HG03045 (cell line): ENCODE measurements around the gene ALOX15.
"Not testable (repeated sequence)": the region's sequence is repeated elsewhere in the genome, so short reads cannot be mapped to it uniquely, and the experiment has no call there.

Experiments
- ATAC-seq: cut with Tn5 transposase; IDR thresholded peaks from one replicate; pipeline ENCODE4 v1.9.1; 2021; ENCODE audit warnings: mild to moderate bottlenecking, moderate library complexity; ENCODE audit not compliant: unreplicated experiment

The ALOX15 gene

GRCh38 chr17:4655933-4656332 is 14.5 kb upstream of the ALOX15 start:
- ATAC-seq, result not testable (repeated sequence)

- no peak for ATAC-seq
Measured at GRCh38 chr17:4652997-4653396, 11.5 kb upstream of the ALOX15 start.

DNA sequence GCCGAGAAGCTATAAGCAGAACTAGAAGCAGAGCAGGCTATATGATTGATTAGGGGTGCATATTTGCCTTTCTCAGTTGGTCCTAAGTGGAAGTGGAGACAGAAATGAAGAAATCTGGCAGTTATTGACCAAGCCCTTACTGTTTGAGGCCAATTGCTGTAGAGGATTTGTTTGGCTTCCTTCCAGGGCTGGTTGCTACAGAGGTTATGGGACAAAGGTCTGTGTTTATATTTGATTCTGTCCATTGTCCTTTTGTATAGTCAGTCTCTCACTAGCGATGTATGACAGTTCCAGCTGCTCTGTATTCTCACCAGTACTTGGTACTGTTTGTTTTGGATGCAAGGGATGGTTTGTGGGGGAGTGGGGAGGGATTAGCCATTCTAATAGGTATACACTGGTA is 7.3 kb upstream of the ALOX15 start:
- ATAC-seq, result no peak

- ATAC-seq, result no peak
Measured at GRCh38 chr17:4645642-4646041, 4.2 kb upstream of the ALOX15 start.

DNA sequence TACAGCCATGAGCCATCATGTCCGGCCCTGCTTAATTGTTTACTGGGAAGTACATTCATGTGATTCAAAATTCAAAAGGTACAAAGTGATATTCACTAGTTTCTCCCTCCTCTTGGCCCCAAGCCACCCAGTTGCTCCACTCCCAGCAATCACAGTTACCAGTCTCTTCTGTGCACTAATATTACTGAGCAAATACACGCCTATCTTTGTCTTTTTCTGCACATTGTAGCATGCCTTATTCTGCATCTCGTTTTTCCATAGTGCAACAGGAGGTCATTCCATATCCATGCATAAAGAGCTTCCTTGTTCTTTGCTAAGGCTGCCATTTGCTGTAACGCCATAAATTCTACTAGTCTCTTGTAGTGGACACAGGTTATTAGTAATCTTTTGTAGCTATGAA is 2.2 kb upstream of the ALOX15 start:
- no peak for ATAC-seq

- ATAC-seq, result no peak
Measured at GRCh38 chr17:4642286-4642685, 808 bp upstream of the ALOX15 start.

GRCh38 chr17:4640569-4641188 is 799 bp downstream of the ALOX15 start:
- not testable (repeated sequence) for ATAC-seq

DNA sequence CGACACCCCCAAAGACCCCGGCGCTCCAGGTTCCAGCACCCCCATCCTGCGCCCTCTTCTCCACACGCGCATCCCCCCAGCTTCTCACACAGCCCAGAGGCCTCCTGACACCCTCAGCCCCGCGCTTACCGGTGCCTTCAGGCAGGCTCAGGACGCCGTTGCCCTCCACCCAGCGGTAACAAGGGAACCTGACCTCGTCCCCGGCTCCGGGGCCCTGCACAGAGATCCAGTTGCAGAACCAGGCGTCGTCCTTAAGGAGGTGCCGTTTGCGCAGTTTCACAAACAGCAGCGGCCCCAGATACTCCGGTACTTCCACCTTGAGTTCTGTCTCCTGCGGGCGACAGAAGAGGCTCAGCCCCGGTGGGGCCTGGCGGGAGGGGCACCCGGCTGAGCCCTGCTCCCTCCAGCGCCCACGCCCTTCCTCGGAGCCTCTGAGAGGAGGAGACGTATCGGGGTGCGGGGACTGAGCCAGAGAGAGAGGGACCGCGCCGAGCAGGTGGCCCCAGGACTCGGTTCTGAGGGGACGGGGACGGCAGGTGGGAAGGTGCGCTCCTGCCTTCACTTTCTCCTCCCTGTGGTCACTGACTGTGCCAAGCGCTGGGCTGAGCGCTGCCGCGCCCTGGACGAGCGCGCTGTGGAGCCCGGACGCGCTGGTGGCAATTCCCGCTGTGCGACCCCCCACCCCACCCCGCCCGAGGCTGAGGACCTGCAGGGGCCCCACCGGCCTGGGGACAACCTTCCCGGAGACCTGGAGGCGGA is 2.0 kb downstream of the ALOX15 start:
- ATAC-seq, result not testable (repeated sequence)

DNA sequence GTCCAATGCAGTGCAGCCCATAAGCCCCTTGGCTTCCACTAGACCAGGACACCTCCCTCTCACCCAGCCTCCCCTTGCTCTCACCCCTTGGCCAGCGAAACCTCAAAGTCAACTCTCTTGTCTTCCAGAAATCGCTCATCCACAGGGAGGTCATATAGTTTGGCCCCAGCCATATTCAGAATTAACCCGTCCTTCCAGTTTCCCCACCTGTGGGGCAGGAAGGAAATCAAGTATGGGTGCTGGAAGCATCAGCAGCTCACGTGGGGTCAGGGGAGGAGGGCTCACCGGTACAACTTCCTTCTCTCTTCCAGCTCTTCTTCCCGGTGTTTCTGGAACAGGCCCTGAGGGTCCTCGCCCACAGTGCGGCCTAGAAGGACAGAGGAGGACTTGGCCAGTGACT is 2.7 kb downstream of the ALOX15 start:
- not testable (repeated sequence) for ATAC-seq

DNA sequence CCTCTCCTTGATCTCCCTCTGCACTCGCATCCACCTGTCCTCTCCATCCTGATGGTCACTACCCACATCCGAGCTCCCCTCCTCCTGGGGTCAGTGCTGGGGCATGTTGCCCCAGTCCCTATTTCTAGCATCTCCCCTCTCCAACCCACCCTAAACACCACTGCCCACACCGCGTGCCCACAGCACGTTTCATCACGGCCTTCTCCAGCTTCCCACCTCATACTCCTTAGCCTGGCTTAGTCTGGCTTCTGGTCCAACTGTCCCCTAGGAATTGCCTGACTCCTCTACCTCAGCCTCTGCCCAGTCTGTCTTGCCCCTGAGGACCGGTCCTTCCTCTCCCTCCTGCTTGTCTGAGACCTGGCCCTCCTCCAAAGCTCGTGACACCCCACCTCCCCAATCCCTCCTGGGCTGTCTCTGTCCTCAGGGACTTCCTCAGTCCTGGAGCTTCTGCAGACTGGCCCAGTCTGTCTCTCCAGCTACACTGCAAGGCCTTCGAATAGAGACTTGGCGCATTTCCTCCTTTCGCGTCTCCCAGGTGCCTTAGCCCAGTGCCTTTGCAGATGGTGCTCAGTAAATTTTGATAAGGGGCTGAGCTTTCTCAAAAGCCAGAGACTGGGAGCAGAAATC is 4.9 kb downstream of the ALOX15 start:
- no peak for ATAC-seq

DNA sequence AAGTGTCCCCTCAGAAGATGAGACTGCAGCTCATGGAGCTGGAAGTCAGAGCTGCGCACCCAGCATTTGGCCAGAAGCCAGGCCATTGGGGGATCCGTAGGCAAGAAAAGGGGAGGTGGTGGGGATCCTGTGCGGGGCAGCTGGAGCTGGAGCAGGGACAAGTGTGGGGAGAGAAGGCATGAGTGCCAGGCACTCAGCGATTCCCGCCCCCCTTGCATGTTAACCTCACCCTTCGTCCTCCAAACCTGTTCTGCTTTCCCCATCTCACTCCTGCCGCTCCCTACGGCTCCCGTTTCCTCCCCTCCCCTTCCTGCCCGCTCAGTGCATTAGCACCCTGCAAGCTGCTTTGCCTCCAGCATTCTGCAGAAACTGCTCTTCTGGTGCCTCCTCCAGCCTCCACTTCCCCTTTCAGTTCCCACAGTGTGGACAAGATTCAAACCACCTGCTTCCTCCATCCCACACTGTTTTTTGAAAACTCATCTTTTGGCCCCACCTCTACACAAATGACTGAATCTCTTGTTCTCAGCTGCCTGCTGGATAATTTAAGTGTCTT is 5.6 kb downstream of the ALOX15 start:
- no peak for ATAC-seq

GRCh38 chr17:4634976-4635375 is 6.5 kb downstream of the ALOX15 start:
- ATAC-seq, result no peak

GRCh38 chr17:4633643-4634042 is 7.8 kb downstream of the ALOX15 start:
- no peak for ATAC-seq

- ATAC-seq, result no peak
Measured at GRCh38 chr17:4632581-4632920, 8.9 kb downstream of the ALOX15 start.

DNA sequence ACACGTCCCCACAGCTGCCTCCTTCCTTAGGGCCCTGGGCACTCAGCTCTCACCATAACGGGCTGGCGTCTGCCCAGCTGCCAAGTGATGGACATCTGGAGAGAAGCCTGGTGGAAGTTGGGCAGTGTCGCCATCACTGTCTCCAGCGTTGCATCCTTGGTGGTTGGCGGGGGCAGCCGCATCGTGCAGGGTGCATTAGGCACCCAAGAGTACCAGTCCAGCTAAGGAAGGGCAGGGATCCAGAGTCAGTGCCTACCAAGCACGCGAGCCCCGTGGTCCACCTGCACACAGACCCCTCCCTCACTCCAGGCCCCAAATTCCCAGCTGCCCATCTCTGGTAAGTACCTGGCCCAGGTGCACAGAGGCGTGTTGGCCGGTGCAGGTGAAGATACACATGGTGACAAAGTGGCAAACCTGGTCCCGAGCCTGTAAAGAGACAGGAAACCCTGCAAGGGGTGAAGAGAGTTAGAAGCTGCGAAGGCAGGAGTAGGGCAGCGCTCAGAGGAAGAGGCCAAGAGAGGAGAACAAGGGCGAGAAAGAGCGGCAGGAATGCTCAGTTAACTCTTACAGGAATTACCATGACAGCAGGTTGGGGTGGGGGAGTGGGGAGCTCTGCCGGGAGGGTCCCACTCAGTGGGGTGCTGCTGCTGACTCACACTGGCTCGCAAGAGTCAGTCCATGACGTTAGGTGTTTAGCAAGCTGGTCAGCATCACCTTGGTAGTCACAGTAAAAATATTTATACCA is 9.5 kb downstream of the ALOX15 start:
- ATAC-seq, result no peak

DNA sequence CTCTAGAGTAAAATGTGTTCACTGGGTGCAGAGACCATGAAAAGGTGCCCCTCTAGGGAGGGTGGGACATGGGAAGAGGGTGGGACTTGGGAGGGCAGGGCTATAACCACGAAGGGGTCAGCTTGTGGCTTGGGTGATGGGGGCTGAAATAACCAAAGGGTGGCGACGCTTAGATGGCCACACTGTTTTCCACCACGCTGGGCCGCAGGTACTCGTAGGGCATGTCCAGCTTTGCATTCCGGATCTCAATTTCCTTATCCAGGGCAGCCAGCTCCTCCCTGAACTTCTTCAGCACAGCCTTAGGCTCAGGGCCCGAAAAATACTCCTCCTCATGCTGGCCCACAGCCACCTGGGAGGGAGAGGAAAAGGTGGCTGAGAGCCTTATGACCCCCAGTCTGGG is 10.0 kb downstream of the ALOX15 start:
- ATAC-seq, result no peak

DNA sequence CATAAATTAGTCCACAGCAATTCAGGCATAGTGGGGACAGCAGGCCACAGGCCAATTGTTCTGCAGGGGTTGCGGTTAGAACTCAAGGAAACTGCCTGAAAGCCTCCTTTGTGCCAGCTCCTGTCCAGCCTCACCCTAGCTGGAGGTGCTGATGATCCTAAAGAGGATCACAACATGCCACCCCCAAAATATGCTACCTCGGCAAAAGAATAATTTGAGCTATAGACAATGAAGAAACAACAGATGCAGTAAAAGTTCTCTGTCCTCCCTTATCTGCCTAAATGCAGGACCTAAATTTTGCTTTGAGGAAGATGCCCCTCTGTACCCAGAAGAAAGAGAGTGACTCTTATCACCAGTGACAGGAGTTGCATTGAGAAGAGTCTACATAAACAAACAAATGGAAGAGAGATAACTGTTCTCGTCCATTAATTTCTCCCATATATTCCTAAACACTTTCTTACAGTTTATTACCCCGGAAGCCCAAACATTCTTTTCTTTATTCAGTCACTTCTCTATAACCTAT is 14.7 kb downstream of the ALOX15 start:
- no peak for ATAC-seq

GRCh38 chr17:4625181-4625617 is 16.3 kb downstream of the ALOX15 start:
- ATAC-seq, result no peak

DNA sequence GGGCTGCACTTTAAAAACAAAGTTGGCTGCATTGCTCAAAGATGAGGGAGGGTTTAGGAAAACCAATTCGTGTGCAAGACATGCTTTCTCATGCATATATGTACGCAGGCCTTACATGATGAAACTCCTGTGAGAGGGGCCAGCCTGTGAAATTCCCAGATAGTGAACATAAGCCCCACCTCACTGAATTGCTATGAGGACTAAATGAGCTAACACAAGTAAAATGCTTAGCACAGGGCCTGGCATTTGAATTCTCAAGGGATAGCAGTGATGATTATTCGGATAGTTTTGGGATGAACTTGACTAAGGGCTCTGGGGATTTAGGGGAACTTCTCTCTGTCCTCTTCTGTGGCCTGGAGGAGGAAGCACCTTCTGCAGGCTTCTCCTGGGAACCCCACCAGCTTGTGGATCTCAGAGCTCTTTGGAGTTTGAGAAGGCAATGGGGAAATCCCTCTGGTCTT is 17.0 kb downstream of the ALOX15 start:
- not testable (repeated sequence) for ATAC-seq

GRCh38 chr17:4623249-4623648 is 18.2 kb downstream of the ALOX15 start:
- no peak for ATAC-seq

GRCh38 chr17:4622375-4622774 is 19.1 kb downstream of the ALOX15 start:
- ATAC-seq, result no peak
